Neutrophil (primary cell): ENCODE results near the gene NXNL2.

Source experiments
- H3K27ac ChIP-seq: fragments of 200-600 bp; sonication (generic); 2 replicates; pipeline ENCODE4 v1.5.1; 2016; ENCODE audit warnings: mild to moderate bottlenecking, moderate library complexity
- H3K27me3 ChIP-seq: fragments of 200-600 bp; sonication (generic); 2 replicates; pipeline ENCODE4 v1.6.0; 2016; ENCODE audit warnings: mild to moderate bottlenecking
- H3K36me3 ChIP-seq: fragments of 200-600 bp; sonication (generic); 2 replicates; pipeline ENCODE4 v1.5.1; 2017
- H3K4me1 ChIP-seq, 2 experiments: fragments of 200-600 bp in 1 of 2; sonication (generic) in 1 of 2; 1 replicate in 1 of 2; 2 replicates in 1 of 2; pipeline versions ENCODE4 v1.5.1 to v1.6.1; 2013 to 2016; ENCODE audit warnings: low read depth in 1 of 2, low read length in 1 of 2, mild to moderate bottlenecking in 1 of 2, moderate library complexity in 1 of 2; ENCODE audit not compliant: control insufficient read depth in 1 of 2, insufficient read depth in 1 of 2
- H3K4me3 ChIP-seq, 2 experiments: fragments of 200-600 bp in 1 of 2; sonication (generic) in 1 of 2; 1 replicate in 1 of 2; 2 replicates in 1 of 2; pipeline ENCODE4 v1.5.1; 2013 to 2016; ENCODE audit warnings: low read depth in 1 of 2, low read length in 1 of 2, mild to moderate bottlenecking in 1 of 2, moderate library complexity in 1 of 2
- H3K9me3 ChIP-seq: fragments of 200-600 bp; sonication (generic); 2 replicates; pipeline ENCODE4 v1.5.1; 2016
- TF ChIP-seq, protein P1 (sequence below): fragments of 200-600 bp; sonication (generic); IDR thresholded peaks from 2 replicates; pipeline ENCODE4 v1.5.1; 2016; ENCODE audit warnings: antibody characterized with exemption

The NXNL2 gene

DNA sequence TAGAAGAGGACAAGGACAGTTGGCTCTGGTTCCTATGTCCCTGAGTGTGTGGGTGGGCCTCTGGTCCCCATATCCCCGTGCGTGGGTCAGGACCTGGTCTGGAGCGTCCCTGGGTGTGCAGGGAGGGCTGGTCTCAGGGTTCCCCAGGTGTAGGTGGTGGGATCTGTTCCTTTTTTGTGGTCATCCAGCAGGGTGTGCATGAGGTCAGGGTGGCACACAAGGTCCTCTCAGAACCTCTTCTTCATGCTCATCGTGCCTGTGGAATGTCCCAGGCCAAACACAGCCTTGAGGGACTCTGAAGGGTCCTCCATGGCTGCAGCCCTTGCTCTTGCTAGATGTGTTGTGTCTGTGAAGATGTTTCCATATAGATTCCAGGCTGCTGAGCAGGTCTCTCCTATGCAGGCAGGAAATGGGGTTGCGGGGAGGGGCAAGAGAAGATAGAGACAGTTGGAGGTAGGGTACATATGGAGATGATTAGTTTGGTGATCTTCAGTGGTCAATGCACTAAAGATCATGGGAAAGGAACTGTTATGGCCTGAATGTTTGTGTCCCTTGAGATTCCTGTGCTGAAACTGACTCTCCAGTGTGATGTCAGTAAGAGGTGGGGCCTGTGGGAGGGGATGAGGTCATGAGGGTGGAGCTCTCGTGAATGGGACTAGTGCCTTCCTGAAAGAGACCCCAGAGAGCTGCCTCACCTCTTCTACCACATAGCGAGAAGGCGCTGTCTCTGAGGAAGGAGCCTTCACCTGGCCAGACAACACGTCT lies 53.1 kb downstream of the NXNL2 start:
- Histone ChIP-seq H3K27me3 (no peaks in the 10 kb centered on the region), H3K27ac (no peak overlapping the region), H3K4me3 (no peak overlapping the region), H3K36me3 (no peaks in the 10 kb centered on the region), H3K9me3 (no peaks in the 10 kb centered on the region), H3K4me1 (no peaks in the 10 kb centered on the region)
- TF ChIP-seq, protein P1, sequence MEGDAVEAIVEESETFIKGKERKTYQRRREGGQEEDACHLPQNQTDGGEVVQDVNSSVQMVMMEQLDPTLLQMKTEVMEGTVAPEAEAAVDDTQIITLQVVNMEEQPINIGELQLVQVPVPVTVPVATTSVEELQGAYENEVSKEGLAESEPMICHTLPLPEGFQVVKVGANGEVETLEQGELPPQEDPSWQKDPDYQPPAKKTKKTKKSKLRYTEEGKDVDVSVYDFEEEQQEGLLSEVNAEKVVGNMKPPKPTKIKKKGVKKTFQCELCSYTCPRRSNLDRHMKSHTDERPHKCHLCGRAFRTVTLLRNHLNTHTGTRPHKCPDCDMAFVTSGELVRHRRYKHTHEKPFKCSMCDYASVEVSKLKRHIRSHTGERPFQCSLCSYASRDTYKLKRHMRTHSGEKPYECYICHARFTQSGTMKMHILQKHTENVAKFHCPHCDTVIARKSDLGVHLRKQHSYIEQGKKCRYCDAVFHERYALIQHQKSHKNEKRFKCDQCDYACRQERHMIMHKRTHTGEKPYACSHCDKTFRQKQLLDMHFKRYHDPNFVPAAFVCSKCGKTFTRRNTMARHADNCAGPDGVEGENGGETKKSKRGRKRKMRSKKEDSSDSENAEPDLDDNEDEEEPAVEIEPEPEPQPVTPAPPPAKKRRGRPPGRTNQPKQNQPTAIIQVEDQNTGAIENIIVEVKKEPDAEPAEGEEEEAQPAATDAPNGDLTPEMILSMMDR, result no peak

DNA sequence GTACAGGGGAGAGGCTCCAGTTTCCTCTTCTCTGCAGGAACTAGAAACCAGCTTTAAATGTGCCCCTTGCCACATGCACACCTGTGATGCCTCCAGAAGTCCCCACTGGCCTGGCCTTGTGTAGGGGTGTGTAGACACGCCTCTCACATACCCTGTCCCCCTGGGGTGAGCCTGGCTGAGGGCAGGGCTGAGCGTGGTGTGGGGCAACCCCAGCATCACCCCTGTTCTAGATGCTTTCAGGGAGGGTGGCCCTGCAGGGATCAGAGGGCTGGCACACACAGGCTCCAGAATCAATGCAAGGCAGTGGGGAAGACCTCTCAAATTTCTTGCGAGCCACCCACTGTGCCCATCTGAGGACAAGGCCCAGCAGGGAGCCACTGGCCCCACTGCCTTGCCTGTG lies 54.7 kb downstream of the NXNL2 start:
- TF ChIP-seq, protein P1, result no peak
- Histone ChIP-seq H3K4me3 (no peak overlapping the region), H3K36me3 (no peaks in the 10 kb centered on the region), H3K9me3 (no peaks in the 10 kb centered on the region), H3K27me3 (no peaks in the 10 kb centered on the region), H3K4me1 (no peaks in the 10 kb centered on the region), H3K27ac (no peak overlapping the region)

DNA sequence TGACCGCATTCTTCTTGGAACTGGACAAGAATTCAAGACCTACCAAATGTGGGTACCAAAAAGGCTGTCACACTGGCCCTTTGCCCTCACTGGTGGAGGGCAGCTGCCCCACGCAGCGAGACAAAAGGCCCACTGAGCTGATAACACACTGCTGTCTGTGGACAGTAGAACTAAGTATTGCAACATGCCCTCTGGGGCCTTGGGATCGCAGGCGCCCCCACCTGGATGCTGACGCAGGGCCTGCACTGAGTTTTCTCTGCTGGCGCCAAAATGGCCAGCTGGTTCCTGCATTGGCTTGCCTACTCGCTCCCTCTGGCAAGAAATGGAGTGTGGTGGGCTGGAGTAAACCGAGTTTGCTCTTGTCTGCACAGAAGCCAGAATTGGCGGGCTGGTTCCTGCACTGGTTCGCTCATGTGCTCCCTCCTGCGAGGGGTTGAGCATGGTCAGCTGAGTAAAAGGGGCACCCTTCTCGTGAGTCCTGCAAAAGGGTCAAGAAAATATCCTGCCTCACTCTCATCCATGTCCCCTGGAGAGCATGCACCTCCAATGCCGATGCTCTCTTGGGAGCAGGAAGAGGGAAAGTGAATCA lies 55.7 kb downstream of the NXNL2 start:
- TF ChIP-seq, protein P1, result no peak
- Histone ChIP-seq H3K27ac (no peak overlapping the region), H3K27me3 (no peaks in the 10 kb centered on the region)

DNA sequence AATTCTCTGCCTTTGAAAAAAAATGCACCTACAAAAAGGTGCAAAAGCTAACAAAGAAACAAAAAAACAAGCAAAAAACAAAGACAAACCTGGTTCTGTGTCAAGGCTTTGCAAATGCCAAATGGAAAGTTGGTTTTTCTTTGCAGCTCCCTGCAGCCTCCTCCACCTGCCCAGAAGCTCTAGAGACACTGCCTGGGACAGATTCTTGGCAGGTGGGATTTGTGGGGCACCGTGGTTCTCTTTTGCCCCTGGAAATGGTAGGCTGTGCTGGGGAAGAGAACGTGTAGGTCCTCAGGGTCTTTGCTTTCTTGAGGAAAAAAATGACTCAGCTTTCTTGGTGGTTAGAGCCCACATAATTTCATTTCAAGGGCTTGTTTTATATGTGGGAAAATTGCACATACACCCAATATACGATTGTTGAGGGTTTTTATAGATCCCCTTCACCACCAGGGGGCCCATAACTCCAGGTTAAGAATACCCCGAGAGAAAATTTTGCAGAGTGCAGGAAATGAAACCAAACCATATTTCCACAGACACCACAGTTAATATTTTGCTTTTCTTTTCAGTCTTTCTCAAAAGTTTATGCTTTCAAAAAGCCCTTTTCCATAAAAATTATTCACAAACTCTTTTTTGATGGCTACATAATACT lies 58.7 kb downstream of the NXNL2 start:
- no peaks in the 10 kb centered on the region for H3K4me1 ChIP-seq
- no peak overlapping the region for H3K27ac ChIP-seq
- H3K36me3 ChIP-seq, result no peaks in the 10 kb centered on the region
- no peak overlapping the region for H3K4me3 ChIP-seq
- no peaks in the 10 kb centered on the region for H3K9me3 ChIP-seq
- H3K27me3 ChIP-seq, result no peaks in the 10 kb centered on the region
- TF ChIP-seq, protein P1, result no peak

More for the DNA sequence above, 55.7 kb downstream of the NXNL2 start:
- Histone ChIP-seq H3K9me3 (no peaks in the 10 kb centered on the region), H3K4me1 (no peaks in the 10 kb centered on the region), H3K4me3 (no peak overlapping the region), H3K36me3 (no peaks in the 10 kb centered on the region)
